Measurements from ENCODE around the gene DPY19L1.
"Not testable (repeated sequence)": the region's sequence is repeated elsewhere in the genome, so short reads cannot be mapped to it uniquely, and the experiment has no call there.

Gene DPY19L1

GRCh38 chr7:35037211-35037525 lies at the start of gene DPY19L1:
Gene DPY19L1 (minus strand): TSS chr7:35037485. CDS start chr7:35037394, 91 bp downstream.
- no peak for DNase-seq
- TF ChIP-seq POLR2A (IDR thresholded peaks at IDR 0.05; ENCODE audit: low read length), result no peak
- no peak for TF ChIP-seq GATA1 (IDR thresholded peaks at IDR 0.05; ENCODE audit: low read depth, low read length)

- DNase-seq, result not testable (repeated sequence)
Observed at GRCh38 chr7:35079517-35079916, 42.2 kb upstream of the DPY19L1 start.

GRCh38 chr7:35074008-35074407 lies 36.7 kb upstream of the DPY19L1 start:
- not testable (repeated sequence) for DNase-seq

GRCh38 chr7:35072950-35073827 lies 35.9 kb upstream of the DPY19L1 start:
- peak; percentile 26 to 35 for DNase-seq

- not testable (repeated sequence) for DNase-seq
Observed at GRCh38 chr7:35069084-35069483, 31.8 kb upstream of the DPY19L1 start.

- not testable (repeated sequence) for DNase-seq
Observed at GRCh38 chr7:35065382-35065781, 28.1 kb upstream of the DPY19L1 start.

GRCh38 chr7:35058571-35058970 lies 21.3 kb upstream of the DPY19L1 start:
- not testable (repeated sequence) for DNase-seq

GRCh38 chr7:35057505-35058451 lies 20.5 kb upstream of the DPY19L1 start:
- not testable (repeated sequence) for DNase-seq

GRCh38 chr7:35055733-35056132 lies 18.4 kb upstream of the DPY19L1 start:
- peak; percentile 8 to 22 for DNase-seq

GRCh38 chr7:35053488-35054175 lies 16.3 kb upstream of the DPY19L1 start:
- DNase-seq, result not testable (repeated sequence)

GRCh38 chr7:35048390-35048789 lies 11.1 kb upstream of the DPY19L1 start:
- DNase-seq, result not testable (repeated sequence)

- DNase-seq, result not testable (repeated sequence)
Observed at GRCh38 chr7:35047912-35048305, 10.6 kb upstream of the DPY19L1 start.

- not testable (repeated sequence) for DNase-seq
Observed at GRCh38 chr7:35047263-35047911, 10.1 kb upstream of the DPY19L1 start.

- DNase-seq, result not testable (repeated sequence)
Observed at GRCh38 chr7:35043301-35043700, 6.0 kb upstream of the DPY19L1 start.

GRCh38 chr7:35040906-35041305 lies 3.6 kb upstream of the DPY19L1 start:
- no peak for DNase-seq

More at GRCh38 chr7:35040906-35041305, 3.6 kb upstream of the DPY19L1 start:
- no peak for TF ChIP-seq GATA1 (IDR thresholded peaks at IDR 0.05; ENCODE audit: low read depth, low read length)
- TF ChIP-seq POLR2A (IDR thresholded peaks at IDR 0.05; ENCODE audit: low read length), result no peak
